Left hindlimb (tissue), 1 donor: ENCODE measurements around the gene PLBD2.

ENCODE experiments used
- DNase-seq: peaks from one replicate; pipeline ENCODE4 v3.0.0-alpha.2; 2018

PLBD2 gene

DNA sequence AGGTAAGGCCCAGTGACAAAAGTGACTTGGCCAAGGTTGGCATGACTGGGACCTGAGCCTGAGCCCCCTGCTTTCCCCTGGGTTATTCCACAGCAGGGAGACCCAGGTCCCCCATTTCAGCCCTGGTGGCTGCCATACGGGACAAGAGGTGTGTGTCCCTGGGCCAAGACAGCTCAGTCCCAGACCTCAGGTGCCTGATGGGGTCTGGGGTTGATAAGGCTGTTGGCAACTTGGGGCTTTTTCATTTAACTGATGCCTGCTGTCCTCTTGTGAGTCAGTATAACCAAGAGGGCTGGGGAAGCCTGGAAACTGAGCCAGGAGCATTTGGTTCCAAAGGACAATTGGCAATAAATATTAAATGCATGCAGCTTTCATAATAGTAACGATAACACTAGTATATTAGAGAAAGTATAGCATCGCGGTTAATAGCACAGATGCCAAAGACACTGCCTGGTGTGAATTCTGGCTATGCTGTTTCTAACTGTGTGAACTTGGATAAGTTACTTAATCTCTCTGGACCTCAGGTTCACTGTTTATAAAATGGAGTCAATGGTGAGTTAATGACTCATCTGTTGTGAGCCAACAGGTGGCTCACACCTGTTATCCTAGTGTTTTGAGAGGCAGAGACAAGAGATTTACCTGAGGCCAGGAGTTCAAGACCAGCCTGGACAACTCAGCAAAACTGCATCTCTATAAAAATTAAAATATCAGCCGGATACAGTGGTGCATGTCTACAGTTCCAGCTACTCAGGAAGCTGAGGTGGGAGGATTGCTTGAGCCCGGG, 64.7 kb downstream of the PLBD2 start:
- no peak for DNase-seq

GRCh38 chr12:113424456-113424855, 66.1 kb downstream of the PLBD2 start:
- DNase-seq, result no peak

- peak; percentile 51 for DNase-seq
Observed at GRCh38 chr12:113424915-113425823, 66.8 kb downstream of the PLBD2 start.

DNA sequence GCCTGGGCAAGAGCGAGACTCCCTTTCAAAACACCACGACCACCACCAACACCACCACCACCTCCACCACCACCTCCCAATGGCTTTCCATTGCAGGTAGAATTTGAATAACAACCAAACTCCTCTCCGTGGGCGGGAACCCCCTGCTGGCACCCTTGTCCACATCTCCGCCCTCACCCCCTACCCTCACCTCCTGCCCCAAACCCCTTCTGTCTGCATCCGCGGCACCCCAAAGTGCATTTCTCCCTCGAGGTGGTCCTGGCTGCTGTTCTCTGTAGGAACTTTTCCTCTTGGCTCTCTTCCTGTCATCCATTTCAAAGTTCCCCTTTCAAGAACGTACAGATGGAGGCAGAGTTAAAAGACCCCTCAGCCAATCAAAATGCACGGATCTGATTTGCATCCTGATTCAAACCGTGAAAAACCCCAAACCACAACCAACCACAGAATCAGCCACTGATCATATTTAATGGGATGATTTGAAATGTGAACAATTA, 67.6 kb downstream of the PLBD2 start:
- DNase-seq, result no peak

DNA sequence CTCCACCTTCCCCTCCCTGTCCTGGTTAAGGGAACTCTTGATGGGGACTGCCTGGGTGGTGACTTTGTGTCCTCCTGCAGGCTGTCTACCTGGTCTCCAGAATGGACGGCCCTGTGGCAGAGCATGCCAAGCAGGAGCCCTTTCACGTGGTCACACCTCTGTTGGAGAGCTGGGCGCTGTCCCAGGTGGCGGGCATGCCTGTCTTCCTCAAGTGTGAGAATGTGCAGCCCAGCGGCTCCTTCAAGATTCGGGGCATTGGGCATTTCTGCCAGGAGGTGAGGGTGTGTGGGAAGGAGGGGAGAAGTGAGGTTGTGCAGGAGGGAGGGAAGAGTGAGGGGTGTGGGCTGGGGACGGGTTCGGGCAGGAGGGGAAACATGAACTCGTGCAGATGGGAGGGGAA, 69.5 kb downstream of the PLBD2 start:
- no peak for DNase-seq

DNA sequence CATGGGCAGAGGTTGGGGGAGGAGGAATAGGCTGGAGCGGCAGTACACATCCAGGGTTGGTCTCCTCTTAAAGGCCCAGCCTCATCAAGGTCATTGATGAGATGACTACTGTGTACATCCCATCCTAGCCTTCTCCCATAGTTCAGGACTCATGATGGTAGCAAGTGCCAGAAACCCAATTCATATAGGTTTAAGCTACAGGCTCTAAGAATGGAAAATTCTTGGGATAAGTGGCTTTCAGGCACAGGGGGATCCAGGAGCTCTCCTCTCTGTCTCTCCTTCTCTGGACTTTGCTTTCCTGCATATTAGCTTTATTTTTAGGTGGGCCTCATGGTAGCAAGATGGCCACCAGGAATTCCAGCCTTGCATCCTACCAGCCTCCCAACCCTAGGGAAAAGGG, 70.1 kb downstream of the PLBD2 start:
- DNase-seq, result no peak

DNA sequence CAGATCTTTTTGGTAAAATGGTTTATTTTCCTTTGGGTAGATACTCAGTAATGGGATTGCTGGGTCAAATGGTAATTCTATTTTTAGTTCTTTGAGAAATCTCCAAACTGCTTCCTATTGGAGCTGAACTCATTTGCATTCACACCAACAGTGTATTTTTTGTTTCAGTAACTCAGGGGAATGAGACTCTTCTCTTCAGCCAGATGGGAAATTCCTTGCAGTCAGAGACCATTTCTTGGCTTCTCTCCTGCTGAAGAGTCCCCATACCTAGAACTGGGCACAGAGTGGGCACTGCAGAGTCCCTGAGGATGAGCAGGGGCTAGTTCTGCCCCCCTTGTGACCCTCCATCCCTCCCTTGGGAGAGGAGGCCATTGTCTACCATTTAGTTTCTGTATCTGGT, 74.6 kb downstream of the PLBD2 start:
- DNase-seq, result no peak

DNA sequence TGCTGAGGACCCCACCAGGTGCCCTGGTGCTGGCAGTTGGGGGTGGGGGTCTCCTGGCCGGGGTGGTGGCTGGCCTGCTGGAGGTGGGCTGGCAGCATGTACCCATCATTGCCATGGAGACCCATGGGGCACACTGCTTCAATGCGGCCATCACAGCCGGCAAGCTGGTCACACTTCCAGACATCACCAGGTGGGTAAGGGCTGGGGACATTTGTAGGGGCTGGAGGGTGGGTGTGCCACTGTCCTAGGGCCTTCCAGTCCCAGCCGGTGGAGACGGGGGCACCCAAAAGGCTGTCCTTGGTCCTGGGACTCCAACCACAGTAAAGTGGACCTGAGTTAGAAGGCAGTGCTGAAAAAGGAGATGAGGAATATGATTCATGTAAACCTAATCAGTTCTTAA, 77.0 kb downstream of the PLBD2 start:
- DNase-seq, result no peak

GRCh38 chr12:113436586-113436985, 78.2 kb downstream of the PLBD2 start:
- DNase-seq, result no peak

GRCh38 chr12:113436993-113437728, 78.8 kb downstream of the PLBD2 start:
- no peak for DNase-seq

DNA sequence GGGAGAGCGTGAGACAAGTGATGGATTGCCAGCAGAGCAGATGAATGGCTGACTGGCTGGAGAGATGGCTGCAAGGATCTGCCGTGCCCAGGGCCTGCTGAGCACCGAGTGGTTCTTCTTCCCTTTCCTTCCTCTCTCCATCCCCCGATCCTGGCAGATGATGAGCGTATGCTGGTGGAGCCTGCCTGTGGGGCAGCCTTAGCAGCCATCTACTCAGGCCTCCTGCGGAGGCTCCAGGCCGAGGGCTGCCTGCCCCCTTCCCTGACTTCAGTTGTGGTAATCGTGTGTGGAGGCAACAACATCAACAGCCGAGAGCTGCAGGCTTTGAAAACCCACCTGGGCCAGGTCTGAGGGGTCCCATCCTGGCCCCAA, 79.3 kb downstream of the PLBD2 start:
- no peak for DNase-seq

DNA sequence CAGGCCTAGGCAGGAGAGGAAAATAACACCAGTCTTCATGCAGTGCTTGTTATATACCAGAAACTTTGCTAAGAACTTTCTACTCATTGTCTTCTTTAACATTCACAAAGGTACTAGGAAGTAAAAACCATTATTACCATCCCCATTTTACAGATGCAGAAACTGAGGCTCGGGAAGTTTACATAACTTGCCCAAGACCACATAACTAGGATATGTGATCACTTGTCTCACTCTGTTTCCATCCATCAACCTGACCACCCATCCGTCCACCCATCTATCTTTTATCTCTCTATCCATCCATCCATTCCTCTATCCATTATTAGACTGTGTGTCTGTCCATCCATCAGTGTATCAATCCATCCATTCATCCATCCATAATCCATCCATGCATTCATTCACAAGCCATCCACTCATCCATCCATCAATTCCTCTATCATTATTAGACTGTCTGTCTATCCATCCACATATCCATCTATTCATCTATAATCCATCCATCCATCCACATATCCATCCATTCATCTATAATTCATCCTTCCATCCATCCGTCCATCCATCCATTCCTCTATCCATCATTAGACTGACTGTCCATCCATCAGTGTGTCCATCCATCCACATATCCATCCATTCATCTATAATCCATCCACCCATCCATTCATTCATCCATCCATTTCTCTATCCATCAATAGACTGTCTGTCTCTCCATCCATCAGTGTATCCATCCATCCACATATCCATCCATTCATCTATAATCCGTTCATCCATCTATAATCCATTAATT, 80.3 kb downstream of the PLBD2 start:
- no peak for DNase-seq

DNA sequence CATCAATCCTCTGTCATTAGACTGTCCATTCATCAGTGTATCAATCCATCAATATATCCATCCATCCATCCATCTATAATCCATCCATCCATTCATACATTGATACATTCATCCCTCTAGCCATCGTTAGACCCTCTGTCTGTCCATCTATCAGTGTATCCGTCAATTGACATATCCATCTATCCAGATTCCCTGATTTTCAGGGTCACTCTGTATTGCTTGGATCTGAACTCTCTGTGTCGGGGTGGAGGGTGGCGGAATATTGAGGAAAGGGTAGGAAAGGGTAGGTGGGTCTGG, 80.9 kb downstream of the PLBD2 start:
- DNase-seq, result no peak

GRCh38 chr12:113439606-113440030, 81.2 kb downstream of the PLBD2 start:
- DNase-seq, result no peak

GRCh38 chr12:113440336-113440735, 81.9 kb downstream of the PLBD2 start:
- no peak for DNase-seq
